DMS79 (cell line): ENCODE data around the gene ERI3.
A peak's percentile ranks its signal among the peaks of the same experiment; 100 is the strongest.

Experiments
- DNase-seq: peaks from one replicate; lab custom pipeline; 2025; lab: John Stamatoyannopoulos, UW

Gene ERI3

DNA sequence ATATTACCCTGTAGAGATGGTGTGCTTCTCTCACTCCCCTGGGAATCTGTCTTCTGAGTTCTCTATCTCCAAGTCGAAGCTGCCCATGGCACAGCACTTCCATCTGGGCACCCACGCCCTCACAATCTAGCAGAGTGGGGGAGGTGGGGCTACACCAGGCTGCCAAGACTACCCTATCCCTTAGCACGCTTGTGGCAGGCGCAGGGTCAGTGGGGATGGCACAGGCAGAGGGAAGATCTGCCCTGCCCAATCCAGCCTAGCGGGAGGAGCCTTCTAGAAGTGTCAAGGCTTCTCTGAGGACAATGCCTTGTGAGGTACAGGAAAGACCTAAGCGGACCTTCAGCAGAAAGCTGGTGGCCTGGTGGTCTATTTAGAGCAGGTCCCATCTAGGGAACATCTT is 92.6 kb downstream of the ERI3 start:
- DNase-seq: no peak

DNA sequence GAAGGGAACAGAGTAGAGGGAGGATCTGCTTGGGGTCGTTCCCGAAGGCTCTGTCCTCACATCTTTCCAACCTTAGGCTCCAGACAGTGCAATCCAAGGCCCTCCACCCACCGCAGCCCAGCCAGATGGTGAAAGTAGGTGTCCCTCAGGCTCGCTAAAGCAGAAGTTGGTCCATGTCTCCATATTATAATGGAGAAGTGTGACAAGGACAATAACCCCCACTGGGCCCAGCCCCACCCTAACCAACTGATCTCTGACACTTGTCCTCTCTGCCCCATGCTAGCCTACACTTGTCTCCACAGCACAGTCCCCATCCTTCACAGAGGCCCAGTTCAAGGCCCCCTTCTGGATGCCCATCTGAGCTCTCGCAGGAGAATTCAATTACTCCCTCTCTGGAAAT is 93.1 kb downstream of the ERI3 start:
- DNase-seq: no peak

DNA sequence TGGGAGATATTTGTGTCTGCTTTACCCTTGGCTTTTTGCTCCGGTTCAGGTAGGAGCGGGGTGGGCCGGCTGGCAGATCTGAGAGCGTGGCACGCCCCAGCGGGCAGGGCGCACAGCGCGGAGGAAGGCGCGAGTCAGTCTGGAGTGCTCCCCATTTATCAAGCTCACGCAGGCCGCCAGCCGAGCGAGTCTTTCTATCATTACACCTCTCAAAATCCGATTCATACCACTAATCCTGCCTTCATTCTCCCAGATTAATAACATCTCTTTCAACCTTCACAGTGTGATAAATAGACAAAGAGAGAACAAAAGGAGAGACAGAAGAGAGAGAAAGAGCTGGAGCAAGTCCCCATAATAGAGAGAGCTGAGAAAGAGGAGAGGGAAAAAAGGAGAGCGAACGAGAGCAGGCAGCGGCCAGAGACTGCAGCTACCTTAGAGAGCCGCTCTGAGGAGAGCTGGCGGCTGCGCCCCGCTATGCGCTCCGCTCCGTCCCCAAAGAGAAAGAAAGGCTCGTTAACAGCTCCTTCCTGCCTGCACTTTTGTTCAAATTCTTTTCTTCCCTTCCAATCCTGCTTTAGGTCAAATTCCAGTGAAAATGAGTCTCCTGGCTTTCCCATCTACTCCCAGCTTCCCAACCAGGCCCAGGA is 93.8 kb downstream of the ERI3 start:
- DNase-seq: no peak

DNA sequence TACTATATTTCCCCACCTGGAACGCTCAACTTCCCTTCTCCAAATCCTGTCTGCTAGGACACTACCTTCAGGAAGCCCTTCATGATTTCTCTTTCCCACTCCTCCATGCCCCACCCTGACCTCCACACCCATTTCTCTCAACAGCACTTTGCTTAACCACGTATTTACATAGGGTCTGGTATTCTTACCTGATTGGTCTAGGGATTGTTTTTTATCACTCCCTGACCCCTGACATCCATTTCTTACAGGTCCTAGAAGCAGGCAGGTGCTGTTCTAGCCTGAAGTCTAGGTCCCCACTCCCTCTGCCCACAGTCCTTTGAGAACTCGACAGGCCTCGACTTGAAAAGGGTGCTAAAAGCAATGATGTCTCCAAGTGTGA is 94.3 kb downstream of the ERI3 start:
- DNase-seq: peak; percentile 67

DNA sequence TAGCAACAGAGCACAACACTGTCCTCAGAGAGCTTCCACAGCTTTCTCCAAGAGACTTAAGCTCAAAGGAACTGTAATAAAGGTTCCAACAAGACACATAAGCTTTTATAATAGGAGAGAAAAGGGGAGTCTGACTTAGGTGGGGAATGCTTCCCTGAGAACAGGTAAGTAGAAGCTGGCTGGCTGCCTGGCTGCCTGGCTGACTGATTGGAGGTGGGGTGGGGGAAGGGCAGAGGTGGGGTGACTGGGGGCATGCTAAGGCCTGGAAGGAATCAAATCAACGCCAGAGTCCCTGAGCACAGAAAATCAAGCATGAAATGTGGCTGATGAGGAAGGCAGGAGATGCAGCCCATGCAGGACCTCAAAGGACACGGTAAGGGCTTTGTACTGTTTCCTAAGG is 96.0 kb downstream of the ERI3 start:
- DNase-seq: no peak

DNA sequence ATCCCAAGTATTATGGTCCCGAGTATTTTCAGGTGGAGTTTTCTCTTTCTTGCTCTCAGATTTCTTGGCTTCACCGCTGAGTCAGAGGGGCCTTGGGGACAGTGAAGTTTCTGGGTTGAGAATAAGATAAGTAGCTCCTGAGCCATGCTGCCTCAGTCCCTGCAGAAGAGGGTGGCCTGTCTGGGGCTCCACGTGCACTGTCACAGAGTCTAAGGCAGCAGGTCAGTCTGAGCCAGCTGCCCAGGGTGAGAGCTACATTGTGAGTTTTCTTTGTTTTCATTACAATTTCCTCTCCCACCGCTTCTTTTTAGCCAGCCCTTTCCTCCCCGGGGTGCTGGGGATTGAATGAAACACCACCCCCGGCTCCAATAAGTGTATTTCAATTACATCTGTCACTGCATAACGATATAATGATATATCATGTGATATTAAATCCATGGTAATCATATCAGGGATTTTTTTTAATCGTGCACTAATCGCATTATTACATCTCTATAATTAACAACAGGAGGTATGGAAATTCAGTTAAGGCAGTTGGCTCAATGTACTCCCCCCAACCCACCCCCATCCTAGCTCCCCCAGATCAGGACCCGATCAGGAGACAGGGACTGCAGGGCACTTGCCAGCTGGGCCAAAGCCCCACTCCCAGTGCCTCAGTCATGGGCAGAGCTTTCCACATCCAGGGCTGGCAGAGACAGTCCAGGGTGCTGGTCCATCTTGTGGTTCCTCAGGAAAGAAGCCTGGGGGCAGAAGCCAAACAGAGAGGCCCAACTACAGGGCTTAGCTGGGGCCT is 98.1 kb downstream of the ERI3 start:
- no peak for DNase-seq

DNA sequence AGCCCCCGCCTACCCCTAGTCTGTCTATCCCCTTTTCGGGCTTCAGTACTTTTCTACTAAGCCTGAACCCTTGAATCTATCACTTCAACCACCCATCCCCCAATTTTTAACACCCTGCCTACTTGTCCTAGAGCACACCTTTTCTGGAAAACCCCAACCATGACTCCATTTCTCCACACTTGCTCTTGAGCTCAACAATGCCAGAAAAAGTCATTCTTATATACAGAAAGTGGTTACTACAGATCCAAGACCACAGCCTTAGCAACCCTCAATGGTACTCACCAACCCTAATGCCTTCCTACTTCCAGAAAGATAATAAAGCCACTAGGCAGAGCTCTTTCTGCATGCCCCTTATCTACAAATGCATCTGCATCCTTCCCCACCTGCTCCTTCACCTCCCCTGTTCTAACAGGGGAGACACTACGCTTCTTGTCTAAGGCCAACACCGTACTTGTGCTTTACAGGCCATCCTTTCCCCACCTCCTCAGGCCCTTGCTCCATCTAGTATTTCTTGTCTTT is 100.6 kb downstream of the ERI3 start:
- DNase-seq: no peak

DNA sequence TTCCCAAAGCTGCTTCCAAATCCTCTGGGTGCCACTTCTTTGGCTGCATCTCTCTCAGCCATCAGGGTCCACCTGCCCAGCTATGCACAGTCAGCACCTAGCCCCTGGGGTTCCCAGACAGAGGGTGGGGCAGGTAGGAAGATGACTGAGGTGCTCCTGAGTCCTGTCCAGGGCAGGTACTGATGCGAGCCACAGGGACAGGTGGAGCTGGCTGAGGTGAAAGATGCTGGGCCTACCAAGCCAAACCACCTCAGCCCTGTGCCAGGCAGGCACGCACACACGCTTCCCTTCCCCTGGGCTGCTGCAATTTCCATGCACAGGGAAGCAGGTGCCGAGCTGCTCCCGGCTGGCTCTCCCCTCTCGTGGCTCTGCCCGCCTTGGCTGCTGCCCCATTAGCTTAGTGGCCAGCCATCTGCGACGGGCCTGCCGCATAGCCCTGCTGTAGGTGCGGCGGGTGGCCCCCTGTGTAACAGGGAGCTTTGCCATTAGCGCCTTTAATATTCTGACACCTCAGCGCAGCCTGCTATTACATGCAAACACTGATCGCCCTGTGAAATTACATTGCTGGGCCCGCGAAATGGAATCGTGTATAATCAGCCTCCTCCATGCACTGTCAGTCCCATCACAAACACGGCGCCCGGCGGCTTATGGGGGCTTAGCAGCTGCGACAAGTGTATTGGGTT is 102.9 kb downstream of the ERI3 start:
- peak; percentile 8 for DNase-seq

DNA sequence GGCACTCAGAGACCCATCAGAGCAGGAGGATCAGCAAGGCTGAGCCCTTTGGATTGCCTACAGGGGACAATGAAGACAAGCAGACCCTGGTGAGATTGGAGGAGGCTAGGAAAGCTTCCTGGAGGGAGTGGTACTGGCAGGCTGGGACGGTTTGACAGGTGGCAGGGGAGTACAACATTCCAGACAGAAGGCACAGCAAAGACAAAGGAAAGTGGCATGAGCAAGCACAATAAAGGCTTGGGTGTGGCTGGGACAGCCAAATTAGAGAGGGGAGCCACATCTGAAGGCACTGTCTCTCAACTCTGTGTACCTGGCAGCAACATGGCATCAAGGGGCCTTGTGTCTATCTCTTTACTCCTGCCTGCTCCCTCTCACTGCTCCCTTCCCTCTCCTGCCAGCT is 103.6 kb downstream of the ERI3 start:
- no peak for DNase-seq

DNA sequence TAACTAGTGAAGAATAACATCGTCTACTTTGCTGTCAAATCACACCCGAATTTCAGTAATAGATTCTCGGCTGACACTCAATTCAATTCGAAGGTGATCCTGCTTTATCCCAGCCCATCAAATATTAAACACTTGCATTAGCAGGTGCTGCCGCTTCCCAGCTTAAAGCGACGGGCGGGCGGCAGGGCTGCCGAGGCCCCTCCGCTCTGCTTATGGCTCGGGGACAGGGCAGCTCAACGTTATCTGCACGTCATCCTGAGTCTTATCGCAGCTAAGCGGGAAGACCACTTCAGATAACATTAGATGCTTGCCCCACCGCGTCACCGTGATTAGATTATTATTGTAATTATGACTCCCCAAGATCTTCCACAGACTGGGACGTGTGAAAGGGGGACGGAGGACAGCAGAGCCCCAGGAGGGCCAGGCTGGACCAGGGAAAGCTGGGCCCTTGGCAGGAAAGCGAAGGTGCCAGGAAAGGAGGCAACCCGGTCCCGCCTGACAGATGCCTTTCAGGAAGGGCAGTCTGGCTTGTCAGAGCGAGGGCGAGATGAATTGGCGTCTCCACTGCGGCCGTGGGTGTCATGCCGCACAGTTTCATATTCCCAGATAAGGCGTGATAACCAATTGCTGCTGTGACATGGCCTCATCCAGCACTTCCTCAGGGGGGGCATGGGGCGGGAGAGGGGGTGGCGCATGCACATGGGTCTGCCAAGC is 104.8 kb downstream of the ERI3 start:
- DNase-seq: no peak

DNA sequence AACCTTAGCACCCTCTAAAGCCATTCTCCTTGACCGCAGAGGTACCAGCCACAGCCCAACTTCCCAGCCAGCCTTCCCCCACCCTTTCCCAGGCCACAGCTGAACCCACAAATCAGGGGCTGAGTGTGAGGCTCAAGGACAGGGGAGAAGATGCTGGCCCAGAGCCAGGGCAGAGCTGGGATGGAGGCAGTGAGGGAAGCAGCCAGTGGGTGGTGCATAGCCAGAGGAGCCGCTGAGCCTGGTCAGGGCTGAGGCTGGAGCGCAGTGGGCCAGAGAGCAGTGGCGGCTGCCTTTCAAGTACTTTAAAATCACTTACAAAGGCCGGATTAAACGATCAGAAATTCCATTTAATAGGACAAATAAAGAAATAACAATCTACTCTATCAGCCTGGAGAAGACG is 105.5 kb downstream of the ERI3 start:
- DNase-seq: peak; percentile 7

DNA sequence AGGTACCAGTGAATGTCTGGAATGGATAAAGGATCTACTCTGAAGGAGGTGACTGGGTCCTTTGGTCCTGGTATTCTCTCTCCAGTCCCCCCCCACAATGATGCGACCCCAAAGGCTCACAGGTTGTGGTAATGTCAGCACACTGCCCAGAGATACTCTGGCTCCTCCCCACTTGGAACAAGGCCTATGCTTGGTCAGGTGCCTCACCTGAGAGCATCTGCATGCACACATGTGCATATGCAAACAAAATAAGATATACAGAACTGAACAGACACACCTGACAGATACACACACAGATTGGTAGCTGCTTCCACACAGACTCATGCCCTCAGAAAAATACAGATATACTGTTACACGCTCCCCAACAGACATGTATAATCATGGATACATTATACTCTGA is 108.3 kb downstream of the ERI3 start:
- no peak for DNase-seq

DNA sequence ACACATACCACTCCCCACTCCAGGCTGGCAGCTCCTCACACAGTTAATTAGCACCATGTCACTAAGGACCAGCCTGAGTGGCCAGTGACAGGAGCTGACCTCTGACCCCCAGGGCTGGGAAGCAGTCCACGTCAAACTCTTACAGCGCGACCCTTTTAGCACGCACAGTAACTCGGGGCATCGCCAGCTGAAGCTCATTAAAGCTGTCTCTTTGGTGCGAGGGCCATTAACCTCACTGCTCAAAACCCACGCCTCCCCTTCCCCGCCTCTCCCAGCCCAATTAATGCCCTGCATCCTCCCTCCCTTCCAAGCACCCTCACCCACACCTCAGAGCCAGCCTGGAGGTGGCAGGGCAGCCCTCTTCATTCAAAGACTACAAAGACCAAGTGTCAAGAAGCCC is 110.1 kb downstream of the ERI3 start:
- no peak for DNase-seq

DNA sequence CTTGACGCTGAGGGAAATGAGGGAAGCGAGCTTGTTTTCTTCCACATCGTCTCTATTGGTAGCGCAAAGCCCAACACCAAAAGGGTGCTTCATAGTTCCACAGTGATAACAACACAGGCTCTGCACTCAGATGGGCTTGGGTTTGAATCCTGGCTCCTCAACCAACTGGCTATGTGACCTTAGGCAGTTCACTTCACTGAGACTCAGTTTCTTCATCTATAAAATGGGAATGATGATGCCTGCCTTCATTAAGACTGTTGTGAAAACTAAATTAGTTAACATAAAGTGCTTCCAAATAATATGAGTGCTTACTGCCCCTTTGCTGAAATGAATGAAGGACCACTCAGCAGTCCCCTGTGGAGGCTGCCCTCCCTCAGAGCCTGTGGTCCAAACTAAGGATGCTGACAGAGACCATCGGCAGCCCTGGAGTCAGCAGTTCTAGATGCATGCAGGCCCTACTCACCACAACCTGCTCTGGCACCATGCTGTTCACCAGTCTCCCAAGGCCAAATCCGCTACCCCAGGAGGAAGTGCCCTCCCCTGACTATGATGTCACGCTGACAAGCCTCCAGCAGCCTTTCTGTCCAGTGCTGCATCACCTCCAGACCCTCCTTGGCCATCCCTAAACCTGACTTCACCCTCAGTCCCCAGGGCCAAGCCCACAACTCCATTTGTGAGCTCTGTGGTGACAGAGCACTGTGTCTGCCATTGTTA is 111.1 kb downstream of the ERI3 start:
- DNase-seq: no peak

DNA sequence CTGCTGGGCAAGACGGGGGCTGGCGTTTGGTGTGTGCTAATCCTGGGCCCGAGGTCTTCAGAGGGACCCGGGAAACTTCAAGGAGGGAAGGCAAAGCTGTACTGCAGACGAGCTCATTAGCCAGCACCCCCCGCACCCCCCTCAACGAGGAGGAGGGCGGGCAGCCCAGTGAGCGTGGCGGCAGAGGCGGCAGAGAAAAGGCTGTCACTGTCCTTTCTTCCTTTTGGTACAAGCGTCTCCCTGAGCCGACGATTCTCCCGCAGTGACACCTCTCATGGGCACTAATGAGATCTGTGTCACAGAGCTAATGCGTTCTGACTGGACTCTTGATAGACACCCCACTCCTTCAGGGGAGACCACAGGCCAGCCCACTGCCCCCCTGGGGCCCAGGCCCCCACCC is 112.3 kb downstream of the ERI3 start:
- no peak for DNase-seq

DNA sequence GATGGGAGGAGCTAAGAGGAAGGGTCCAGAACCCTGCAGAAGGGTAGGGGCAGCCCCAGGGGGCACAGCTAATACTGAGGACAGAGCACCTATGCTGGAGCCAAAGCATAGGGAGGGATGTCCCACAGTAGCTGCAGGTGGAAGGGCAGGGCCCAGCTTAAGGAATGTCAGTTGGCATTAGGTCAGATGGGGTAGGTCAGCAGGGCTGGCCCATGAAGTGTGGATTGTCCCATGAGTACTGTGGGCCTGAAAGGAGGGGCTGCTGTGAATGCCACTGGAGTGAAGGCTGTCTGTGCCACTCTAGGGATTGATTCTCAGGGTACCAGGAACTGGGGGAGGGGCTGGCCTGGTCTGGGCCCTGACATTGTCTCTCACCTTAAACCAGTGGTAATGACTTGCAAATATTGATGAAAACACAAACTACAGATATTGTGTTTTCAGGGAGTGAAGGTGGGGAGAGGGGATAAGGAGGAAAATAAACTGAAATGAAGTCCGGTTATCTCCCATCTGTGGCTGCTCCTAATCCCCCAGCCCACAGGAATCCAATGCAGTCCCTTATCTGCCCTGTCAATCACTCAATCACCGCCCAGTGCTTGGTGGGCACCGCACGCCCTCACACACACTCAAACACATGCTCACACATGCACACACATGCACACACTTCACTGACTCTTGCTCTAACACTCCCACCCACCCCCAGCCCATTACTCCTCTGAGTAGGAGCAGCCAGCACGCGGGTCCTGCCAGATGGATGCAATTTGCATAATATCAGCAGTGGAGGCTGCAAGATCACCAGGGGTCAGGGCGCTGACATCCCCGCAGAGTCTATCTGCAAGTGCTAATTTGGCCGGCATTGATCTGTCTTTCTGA is 114.0 kb downstream of the ERI3 start:
- no peak for DNase-seq

DNA sequence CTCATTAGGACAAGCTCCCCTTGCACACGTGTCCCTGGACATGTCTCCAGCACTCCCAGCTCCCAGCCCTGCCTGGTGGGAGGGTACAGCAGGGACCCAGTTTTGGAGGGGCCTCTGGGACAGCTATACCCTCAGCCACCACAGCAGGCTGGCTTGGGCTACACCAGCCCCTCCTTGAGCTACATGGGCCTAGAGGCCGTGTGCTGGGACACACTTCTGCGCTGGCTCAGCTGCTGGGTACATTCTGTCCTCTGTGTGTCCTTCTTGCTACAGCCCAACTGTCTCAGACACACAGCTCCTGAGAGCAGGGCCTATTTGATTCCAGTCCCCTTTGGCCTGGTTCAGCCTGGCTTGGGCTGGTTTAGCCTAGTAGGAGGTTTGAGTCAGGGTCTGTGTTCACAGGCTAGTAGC is 115.1 kb downstream of the ERI3 start:
- DNase-seq: no peak

DNA sequence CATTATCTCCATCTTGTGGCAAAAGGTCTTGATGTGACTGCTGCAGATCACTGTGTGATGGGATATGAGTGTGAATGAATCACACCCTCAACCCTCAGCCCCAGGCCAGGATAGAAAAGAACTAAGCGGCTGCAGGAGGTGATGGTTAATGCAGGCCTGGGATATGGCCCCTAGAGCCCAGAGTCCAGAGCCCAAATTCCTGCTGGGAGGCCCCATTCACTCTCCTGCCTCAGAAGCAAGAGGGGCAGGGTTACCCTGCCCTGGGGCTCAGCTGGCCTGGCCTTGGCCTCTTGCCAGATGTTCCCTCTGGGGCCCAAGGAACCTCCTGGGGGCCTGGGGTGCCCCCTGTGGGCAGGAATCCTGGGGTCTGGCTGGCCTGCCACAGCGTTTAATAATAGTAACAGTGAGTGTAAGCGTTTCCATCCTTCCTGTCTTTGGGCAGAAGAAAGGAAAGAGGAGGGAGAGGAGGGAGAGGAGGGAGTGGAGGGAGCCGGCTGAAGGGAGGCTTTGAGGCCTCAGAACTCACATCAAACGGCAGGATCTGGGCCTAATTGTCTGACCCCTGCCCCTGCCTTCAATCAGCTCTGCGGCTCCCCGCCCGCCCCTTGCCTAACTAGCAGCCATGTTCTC is 115.6 kb downstream of the ERI3 start:
- no peak for DNase-seq

DNA sequence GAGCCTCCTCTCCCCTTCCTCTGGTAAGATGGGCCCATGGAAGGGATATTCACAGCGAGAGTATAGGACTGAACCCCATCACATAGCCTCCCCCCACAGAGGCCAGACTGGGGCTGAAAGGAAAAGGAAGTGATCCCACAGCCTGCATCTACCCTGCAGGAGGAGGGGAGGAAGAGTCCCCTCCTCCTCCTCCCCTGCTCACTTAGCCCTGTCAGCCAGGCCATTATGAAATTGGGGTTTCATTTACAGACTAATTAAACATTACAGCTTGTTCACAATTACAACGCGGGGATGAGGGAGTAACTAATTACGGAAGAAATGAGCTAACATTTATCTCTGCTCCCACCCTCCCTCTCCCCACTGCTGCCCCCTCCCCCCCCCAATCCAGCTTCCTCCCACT is 116.4 kb downstream of the ERI3 start:
- no peak for DNase-seq

DNA sequence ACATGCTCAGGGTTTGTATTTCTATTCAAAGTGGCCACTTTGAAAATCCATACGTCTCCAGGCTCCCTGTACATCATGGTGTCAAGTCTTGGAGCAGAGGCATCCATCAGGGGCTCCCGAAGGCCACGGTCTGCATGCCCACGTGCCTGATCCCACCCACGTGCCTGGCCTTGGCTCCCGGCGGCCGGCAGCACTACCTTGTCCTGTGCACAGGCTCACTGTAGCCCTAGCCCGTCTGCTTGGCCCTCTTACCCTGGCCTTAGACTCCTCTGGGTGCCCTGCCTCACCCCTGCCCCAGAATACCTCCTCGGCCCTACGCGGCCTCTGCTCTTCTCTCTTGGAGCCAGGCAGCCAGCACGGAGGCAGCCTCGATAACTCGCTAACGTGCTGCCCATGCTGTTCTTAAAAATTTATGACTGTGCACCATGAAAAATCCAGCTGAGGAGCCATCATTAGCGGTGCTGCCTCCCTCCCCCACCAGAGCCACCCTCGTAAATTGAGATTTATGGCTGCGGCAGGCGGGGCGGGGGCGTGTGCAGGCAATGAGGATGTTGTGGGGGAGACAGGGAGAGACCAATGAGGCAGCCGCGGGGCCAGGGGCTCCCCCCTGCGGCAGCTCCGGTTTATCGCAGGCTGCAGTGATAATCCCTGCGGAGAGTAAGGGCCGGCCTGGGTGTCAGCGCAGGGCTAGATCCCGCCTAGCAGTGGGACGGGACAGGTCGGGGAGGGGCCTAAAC is 117.2 kb downstream of the ERI3 start:
- no peak for DNase-seq
